H1 (cell line): ENCODE results near the gene TXNDC11.

Experiments used
- CTCF ChIP-seq, 3 experiments: IDR thresholded peaks; 1 replicate in 2 of 3; 2 replicates in 1 of 3; pipeline versions ENCODE4 v1.5.1 to v1.6.1; 2011; ENCODE audit warnings: low read length in 3 of 3, mild to moderate bottlenecking in 3 of 3, inconsistent platforms in 2 of 3, low read depth in 1 of 3, moderate library complexity in 1 of 3; ENCODE audit not compliant: insufficient read depth in 1 of 3; ENCODE audit errors: control extremely low read depth in 1 of 3
- POLR2A ChIP-seq, 2 experiments: IDR thresholded peaks; 1 replicate in 1 of 2; 2 replicates in 1 of 2; pipeline ENCODE4 v1.6.1; 2011; ENCODE audit warnings: low read depth in 2 of 2, low read length in 2 of 2, mild to moderate bottlenecking in 2 of 2; ENCODE audit errors: control extremely low read depth in 1 of 2

- TF ChIP-seq CTCF (IDR thresholded peaks at IDR 0.05; ENCODE audit: control extremely low read depth in 1 of 3, insufficient read depth in 1 of 3, low read depth in 1 of 3, low read length in 3 of 3) (no peak), POLR2A (IDR thresholded peaks at IDR 0.05; ENCODE audit: control extremely low read depth in 1 of 2, low read depth in 2 of 2, low read length in 2 of 2) (no peak)
These were observed 31.5 kb upstream of the TXNDC11 start for GRCh38 chr16:11774065-11774626.
